ENCODE results near the gene TMEM151A.

DNA sequence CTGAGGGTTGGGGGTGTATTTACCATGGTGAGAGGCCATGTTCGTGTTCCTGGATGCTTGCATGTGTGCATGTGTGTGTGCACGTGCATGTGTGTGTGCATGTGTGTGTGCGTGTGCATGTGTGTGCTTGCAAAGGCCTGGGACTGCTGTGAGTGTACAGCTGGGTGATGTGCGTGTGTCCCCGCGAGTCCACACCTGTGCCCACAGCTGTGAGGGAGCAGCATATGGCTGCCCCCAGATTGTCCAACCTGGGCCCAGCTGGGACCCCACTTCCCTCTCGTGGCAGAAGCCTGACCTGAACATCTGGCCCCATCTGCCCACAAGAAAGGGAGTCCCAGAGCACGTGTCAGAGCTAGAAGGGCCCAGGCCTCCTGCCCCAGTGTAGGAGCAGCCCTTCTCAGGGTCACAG, 33.6 kb downstream of the TMEM151A start:
- TF ChIP-seq CTCF (IDR thresholded peaks at IDR 0.05) (no peak), POLR2AphosphoS5 (IDR thresholded peaks at IDR 0.05) (no peak), EP300 (IDR thresholded peaks at IDR 0.05) (no peak)
